ENCODE data around the gene CEP152.

- TF ChIP-seq POLR2A (IDR thresholded peaks at IDR 0.05) (no peak), EP300 (IDR thresholded peaks at IDR 0.05) (no peak)
- TF ChIP-seq, protein P1, sequence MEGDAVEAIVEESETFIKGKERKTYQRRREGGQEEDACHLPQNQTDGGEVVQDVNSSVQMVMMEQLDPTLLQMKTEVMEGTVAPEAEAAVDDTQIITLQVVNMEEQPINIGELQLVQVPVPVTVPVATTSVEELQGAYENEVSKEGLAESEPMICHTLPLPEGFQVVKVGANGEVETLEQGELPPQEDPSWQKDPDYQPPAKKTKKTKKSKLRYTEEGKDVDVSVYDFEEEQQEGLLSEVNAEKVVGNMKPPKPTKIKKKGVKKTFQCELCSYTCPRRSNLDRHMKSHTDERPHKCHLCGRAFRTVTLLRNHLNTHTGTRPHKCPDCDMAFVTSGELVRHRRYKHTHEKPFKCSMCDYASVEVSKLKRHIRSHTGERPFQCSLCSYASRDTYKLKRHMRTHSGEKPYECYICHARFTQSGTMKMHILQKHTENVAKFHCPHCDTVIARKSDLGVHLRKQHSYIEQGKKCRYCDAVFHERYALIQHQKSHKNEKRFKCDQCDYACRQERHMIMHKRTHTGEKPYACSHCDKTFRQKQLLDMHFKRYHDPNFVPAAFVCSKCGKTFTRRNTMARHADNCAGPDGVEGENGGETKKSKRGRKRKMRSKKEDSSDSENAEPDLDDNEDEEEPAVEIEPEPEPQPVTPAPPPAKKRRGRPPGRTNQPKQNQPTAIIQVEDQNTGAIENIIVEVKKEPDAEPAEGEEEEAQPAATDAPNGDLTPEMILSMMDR (IDR thresholded peaks at IDR 0.05) = no peak
These were observed 7.0 kb downstream of the CEP152 start for GRCh38 chr15:48803877-48804276.

Measured in tibial nerve (tissue), 4 donors.